ENCODE results near the gene FAM168A. TPM values are rescaled to one million over a fixed set of nuclear protein-coding genes. Genes with fewer than 3 reads are reported as not detected.

FAM168A gene
- total RNA-seq, 1 donor from 2014 or later: 31.0 TPM

DNA sequence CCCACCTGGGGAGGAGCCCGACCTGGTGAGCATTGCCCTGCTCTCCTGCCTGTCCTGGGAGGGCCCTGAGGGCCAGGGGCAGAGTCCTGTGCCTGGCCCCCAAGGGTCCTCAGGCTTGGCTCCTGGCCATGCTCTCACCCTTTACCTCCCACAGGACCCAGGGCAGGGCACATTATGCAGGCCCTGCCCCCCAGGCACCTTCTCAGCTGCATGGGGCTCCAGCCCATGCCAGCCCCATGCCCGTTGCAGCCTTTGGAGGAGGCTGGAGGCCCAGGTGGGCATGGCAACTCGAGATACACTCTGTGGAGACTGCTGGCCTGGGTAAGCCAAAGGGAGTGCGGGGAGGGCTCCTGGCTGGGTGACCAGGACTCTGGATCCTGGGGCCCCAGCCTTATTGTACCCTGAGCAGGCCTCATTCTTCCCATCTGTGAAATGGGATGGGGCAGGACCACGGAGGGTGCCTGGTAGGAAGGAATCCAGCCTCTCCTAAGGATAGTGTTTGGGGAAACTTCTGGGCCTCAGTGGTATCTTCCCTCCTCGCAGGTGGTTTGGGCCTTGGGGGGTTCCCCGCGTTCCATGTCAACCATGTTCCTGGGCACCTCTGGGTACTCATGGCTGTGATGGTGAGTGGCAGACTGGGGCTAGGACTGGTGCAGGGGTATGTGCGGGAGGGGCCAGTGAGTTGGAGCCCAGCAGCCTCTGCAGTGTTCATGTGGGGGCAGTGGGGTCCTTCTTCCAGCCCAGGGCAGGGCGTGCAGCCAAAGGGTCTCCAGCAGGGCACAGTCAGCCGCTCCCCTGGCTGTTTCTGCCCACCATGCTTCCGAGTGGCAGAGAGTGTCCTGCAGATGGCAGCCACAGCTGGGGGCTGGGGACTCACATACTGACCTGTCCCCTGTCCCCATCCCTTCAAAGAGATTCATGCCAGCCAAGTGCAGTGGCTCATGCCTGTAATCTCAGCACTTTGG is 207.0 kb downstream of the FAM168A start:
- Histone ChIP-seq H3K36me3 (peaks cover 32% of the 10 kb centered on the region), H3K27ac (no peak overlapping the region), H3K9me3 (no peaks in the 10 kb centered on the region), H3K4me3 (no peak overlapping the region), H3K4me1 (peaks cover 37% of the 10 kb centered on the region), H3K27me3 (ENCODE audit: low read depth) (no peaks in the 10 kb centered on the region)
- DNase-seq (peak; percentile 37), ATAC-seq (no peak)
- TF ChIP-seq, protein P1, sequence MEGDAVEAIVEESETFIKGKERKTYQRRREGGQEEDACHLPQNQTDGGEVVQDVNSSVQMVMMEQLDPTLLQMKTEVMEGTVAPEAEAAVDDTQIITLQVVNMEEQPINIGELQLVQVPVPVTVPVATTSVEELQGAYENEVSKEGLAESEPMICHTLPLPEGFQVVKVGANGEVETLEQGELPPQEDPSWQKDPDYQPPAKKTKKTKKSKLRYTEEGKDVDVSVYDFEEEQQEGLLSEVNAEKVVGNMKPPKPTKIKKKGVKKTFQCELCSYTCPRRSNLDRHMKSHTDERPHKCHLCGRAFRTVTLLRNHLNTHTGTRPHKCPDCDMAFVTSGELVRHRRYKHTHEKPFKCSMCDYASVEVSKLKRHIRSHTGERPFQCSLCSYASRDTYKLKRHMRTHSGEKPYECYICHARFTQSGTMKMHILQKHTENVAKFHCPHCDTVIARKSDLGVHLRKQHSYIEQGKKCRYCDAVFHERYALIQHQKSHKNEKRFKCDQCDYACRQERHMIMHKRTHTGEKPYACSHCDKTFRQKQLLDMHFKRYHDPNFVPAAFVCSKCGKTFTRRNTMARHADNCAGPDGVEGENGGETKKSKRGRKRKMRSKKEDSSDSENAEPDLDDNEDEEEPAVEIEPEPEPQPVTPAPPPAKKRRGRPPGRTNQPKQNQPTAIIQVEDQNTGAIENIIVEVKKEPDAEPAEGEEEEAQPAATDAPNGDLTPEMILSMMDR (IDR thresholded peaks at IDR 0.05): no peak
- intact Hi-C loops (cut with DNase I): no loop called here

DNA sequence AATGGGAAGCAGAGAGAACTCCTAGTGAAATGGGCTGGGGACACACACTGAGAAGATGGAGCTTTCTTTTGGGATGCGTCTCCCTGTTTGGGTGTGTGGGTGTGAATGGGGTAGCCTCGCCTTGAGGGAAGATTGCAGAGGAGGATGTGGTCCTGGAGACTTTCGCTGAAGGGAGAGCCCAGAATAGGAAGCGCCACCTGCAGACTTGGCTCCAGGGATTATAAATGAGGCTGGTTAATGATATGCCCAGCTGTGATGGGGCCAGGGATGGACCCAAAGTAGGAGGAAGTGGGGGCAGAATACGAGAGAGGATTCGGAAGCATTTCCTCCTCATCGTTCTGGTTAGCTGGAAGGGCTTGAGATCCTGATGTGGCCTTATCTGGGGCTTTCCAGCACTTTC is 208.0 kb downstream of the FAM168A start:
- intact Hi-C loops (cut with DNase I): no loop called here
- Histone ChIP-seq H3K27me3 (ENCODE audit: low read depth) (no peaks in the 10 kb centered on the region), H3K4me1 (peaks cover 46% of the 10 kb centered on the region), H3K4me3 (no peak overlapping the region), H3K36me3 (peaks cover 30% of the 10 kb centered on the region), H3K27ac (no peak overlapping the region), H3K9me3 (no peaks in the 10 kb centered on the region)
- peak; percentile 6 for DNase-seq
- ATAC-seq: no peak
- TF ChIP-seq, protein P1 (IDR thresholded peaks at IDR 0.05): no peak

DNA sequence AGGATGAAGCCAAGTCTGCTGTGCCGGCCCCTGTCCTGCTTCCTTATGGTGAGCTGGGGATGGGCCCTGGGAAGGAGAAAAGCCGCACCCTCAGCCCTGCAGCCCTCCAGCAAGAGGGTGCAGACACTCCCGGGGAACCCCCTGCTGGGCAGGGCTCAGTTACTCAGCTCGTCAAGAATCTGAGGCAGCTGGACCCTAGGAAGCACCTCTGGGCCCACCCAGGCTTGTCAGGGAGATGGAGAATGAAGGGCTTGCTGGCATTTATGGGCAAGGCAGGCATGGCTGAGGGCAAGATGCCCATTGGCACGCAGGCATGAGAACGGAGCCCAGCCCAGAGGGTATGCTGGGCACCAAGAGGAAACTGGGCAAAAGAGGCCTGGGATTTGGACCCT is 208.8 kb downstream of the FAM168A start:
- TF ChIP-seq, protein P1 (IDR thresholded peaks at IDR 0.05): no peak
- ATAC-seq (no peak), DNase-seq (no peak)
- no peaks in the 10 kb centered on the region for H3K9me3 ChIP-seq
- H3K4me3 ChIP-seq: no peak overlapping the region
- H3K27me3 ChIP-seq (ENCODE audit: low read depth): no peaks in the 10 kb centered on the region
- H3K4me1 ChIP-seq: peaks cover 54% of the 10 kb centered on the region
- no peak overlapping the region for H3K27ac ChIP-seq
- intact Hi-C loops (cut with DNase I): no loop called here
- peaks cover 22% of the 10 kb centered on the region for H3K36me3 ChIP-seq

DNA sequence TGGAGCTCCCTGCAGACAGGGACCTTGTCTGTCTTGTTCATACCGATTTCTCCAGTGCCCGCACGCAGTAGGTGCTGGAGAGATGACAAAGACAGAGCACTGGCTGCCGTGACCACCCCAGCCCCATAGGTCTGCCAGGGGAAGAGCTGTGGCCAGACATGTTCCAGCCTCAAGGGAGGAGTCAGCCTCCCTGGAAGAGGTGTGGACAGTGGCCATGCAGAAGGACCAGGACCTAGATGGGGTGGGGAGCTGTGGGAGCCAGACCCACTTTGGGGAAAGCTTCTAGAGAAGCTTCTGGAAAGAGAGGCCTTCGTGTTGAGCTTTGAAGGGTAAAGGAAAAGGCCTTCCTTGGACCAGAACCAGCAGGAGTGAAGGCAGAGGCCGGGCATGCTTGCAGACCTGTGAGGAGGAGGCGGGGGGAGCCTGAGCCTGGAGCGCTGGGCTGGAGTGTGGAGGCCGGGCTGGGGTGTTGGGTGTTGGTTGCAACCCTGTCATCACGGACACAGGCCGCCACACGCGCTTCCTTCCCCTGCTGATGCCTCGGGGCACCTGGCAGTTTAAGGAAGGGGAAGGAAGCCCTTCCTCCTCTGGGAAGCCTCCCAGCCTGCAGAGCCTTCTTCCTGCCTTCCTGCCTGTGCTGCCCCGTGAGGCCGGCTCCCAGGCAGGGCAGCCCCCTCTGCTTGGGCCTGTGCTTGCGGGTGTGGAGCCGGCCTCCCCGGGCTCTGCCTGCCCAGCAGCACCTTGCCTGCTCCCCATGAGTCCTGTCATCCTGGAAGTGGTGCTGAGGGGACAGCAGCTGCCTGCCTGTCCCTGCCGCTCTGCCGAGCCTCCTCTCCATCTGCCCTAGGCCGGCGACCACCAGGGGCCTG is 209.4 kb downstream of the FAM168A start:
- Histone ChIP-seq H3K36me3 (peaks cover 17% of the 10 kb centered on the region), H3K4me3 (no peak overlapping the region), H3K27me3 (ENCODE audit: low read depth) (no peaks in the 10 kb centered on the region), H3K4me1 (peaks cover 60% of the 10 kb centered on the region), H3K9me3 (no peaks in the 10 kb centered on the region), H3K27ac (peak overlapping the region; percentile 81)
- ATAC-seq (no peak), DNase-seq (peak; percentile 80)
- intact Hi-C loops (cut with DNase I): no loop called here
- TF ChIP-seq, protein P1 (IDR thresholded peaks at IDR 0.05): no peak

DNA sequence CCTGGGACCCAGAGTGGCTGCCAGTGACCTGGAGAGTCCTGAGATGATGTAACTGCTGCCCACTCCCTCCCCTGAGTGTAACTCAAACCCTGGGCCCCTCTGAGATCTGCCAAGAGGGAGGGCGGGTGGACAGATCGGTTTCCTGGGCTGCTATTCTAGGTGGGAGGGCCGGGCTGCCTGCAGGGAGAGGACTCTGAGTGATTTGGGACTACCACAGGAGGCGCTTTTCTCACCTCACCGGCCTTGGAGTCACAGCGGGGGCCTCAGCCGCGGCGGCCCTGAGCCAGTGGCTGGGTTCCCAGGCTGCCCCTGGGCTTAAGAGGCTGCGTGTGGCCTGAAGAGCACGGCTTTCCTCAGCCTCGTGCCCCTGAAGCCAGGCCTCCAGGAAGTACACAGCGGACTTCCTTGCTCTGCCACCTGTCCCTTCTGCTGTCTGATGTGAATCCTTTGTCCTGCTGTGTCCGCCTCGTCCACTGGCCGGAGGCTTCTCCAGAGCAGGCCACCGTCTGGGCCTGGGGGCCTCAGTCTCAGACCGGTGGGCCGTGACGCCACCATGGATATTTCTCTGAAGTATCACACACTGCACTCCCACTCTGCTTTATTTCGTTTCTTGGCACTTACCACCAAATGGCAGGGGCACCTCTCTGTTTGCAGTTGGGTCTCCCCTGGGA is 210.2 kb downstream of the FAM168A start:
- Histone ChIP-seq H3K36me3 (peaks cover 16% of the 10 kb centered on the region), H3K4me1 (peaks cover 68% of the 10 kb centered on the region), H3K4me3 (no peak overlapping the region), H3K27ac (peak overlapping the region; percentile 81), H3K27me3 (ENCODE audit: low read depth) (no peaks in the 10 kb centered on the region), H3K9me3 (no peaks in the 10 kb centered on the region)
- DNase-seq (peak; percentile 53), ATAC-seq (peak; percentile 1 to 6)
- intact Hi-C loops (cut with DNase I): no loop called here
- TF ChIP-seq, protein P1 (IDR thresholded peaks at IDR 0.05): no peak
